Glomerular endothelial cell (primary cell): ENCODE results near the gene PDZD4. TPM values are rescaled to one million over a fixed set of nuclear protein-coding genes. Genes with fewer than 3 reads are reported as not detected.

Experiments used
- DNase-seq: peaks from one replicate; pipeline ENCODE4 v3.0.0-alpha.2; 2011; ENCODE audit warnings: low read depth, low spot score; ENCODE audit errors: extremely low read depth
- total RNA-seq: library from RNA; depleted of rRNA; stranded (reverse); fragments of >200 nt; gene quantifications from 2 replicates; pipeline ENCODE4 v1.2.3, GENCODE V29; 2015

The PDZD4 gene
- total RNA-seq, 1 donor from 2014 or later: 0.12 TPM

DNA sequence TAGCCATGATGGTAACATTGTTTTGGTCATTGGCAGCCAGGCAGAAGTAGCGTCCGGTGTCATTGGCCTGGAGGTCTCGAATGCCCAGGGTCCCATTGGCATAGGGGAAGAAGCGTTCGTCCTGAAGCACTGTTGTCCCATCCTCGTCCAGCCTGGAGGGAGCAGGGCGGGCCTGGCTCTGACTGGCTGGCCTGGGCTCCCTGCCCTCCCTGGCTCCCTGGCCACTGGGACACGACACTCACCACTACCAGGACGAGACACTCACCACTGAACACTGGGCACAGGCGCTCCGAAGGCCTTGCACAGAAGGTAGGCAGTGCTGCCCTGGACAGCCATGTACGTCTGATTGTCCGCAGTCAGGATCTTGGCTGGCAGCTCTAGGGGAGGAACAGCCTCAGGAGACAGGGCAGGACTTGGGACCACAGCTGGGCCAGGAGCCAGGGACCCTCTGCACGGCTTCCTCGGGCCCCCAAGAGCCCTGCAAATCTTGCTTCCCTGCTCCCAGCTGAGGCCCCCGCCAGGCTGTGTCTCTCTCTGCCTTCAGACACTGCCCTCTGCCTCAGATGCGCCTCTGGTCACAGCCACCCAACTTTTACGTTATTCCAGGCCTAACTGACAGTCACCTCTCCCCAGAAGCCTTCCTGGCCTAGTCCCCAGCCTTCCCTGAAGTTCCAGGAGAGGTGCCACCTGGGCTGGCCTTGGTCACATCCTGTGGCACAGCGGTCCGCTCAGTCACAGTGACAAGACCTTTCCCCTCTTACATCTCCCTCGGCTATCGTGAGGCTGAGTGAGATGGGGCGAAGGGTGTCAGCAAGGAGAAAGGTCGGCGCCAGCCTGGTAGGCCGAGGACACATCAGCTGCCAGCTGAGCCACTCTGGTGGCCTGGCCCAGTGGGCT lies 38.5 kb upstream of the PDZD4 start:
- no peak for DNase-seq

DNA sequence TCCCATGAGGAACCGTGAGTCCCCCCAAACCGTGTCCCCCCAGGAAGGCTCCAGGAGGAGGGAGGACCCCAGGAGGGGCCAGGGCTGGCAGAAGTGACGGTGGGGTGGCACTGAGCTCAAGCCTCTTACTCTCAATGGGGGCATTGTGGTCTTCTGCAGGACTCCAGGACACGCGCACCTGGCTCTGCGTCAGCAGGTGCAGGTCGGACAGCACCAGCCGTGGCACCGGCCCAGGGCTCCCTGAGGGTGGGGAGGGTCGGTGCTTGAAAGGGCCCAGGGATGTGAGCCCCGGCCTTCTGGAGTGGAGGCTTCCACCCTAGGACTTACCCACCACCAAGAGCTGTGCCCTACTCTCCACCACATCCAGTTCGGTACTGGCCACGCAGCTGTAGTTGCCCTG lies 37.3 kb upstream of the PDZD4 start:
- DNase-seq: no peak

DNA sequence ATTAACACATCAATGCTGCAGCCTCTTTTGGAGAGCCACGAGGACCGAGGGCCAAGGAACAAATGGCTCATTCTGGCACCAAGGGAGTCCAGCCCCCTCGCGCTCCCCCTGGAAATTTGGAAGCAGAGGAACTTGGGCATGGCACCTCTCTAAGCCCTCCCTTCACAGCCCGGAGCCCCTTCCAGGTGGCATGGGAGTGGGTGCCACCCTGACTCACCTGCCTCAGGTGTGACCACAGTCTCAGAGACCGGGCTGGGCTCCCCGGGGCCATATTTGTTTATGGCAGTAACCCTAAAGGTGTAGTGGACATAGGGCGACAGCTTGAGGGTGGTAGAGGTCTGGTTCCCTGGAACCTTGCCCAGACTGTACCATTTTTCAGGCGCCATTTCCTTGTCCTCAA lies 36.8 kb upstream of the PDZD4 start:
- DNase-seq: no peak

DNA sequence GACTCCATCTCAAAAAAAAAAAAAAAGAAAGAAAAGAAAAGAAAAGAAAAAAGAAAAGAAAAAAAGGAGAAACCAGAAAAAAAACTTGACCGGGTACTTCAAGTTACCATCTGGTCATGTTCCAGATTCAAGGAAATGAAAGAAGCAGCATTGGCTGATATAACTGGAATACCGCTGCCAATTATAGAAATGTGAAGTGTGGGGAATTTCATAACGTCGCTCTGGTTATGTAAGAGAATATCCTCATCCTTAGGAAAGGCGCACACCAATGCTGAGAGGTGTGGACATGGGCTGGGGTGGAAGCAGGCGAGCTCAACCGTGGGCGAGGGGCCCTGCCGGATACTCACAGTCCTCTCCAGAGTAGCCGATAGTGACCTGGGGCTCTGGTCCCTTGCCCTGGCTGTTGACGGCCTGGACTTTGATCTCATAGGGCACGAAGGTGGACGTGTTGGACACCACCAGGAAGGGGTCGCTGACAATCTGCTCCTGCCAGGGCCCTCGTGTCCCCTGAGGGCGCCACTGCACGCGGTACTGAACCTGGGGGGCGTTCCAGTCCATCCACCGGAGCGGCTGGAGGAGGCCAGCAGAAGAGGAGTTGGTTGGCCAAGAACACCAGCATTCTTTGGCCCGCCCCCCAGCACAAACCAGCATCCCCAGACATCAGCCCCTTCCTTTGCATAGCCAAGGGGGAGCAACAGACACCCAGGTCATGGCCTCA lies 36.1 kb upstream of the PDZD4 start:
- DNase-seq: no peak

DNA sequence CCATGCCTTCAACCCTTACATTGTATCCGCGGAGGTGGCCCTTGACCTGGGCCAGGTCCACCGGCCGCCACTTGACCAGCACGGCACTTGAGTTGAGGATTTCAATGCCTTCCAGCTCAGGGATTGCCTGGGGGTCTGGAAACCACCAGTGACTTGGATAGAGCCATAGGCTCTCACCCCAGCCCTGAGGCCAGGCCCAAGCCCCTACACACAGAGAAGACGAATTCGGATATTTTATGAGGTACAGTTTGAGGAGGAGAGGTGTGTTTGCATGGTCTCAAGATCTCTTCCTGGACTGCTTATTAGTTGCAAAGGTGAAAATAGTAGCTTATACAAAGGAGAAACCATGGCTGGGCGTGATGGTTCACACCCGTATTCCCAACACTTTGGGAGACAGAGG lies 35.3 kb upstream of the PDZD4 start:
- DNase-seq: no peak

DNA sequence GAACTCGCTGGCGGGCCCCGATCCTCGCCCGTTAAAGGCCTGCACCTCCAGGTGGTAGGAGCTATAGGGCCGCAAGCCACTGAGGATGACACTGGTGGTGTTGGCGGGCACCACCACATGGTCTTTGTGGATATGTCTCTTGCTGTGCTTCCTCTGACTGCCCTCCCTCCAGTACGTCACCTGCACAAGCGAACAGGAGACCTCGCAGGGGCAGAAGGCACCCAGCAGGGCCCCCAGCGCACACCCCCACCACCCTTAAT lies 34.9 kb upstream of the PDZD4 start:
- DNase-seq: no peak

DNA sequence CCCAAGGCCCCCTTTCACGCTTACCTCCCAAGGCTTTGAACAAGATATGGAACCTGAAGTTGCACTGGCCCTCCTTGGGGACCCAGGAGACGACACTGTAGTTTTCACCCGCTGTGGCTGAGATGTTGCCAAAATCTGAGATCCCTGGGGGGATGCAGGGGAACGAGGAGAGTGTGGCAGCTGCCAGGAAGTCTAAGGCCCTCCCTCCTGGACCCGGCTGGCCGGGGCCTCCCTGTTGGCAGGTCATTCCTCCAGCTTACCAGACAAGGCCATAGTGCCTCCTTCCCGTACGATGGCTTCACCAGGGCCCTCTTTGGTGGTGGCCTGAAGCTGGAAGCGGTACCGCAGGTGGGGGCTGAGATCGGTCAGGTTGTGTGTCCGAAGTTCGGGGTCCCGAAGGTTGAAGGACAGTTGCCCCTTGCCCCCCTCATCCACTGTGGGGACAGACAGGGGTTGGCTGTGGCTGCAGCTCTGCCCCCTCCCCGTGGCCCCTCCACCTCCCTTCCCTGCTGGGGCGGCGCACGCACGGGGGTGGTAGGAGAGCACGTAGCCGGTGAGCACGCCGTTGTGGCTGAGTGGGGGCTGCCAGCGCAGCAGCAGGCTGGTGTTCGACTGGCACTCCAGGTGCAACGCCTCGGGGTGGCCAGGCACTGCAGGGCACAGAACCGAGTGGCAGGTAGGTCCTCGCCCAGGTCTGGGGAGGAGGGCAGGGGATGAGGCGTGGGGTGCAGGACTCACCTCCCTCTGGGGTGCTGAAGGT lies 34.4 kb upstream of the PDZD4 start:
- no peak for DNase-seq

DNA sequence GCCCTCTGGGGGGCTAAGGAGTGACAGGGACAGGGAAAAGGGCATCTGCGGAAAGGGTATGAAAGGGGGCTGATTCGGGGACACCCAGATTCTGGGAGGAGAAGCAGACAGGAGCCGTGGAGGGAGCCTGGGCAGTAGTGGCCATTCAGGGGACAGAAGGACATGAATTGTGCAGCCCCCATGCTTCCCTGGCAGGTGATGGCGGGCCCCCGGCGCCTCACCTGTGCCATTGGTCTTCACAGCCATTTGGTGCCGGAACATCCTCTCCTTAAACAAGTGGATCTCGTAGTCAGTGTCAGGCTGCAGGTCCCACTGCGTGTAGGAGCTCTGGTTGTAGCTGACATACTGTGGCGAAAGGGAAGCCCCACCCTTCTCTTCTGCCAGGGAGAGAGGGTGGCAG lies 33.8 kb upstream of the PDZD4 start:
- DNase-seq: no peak

DNA sequence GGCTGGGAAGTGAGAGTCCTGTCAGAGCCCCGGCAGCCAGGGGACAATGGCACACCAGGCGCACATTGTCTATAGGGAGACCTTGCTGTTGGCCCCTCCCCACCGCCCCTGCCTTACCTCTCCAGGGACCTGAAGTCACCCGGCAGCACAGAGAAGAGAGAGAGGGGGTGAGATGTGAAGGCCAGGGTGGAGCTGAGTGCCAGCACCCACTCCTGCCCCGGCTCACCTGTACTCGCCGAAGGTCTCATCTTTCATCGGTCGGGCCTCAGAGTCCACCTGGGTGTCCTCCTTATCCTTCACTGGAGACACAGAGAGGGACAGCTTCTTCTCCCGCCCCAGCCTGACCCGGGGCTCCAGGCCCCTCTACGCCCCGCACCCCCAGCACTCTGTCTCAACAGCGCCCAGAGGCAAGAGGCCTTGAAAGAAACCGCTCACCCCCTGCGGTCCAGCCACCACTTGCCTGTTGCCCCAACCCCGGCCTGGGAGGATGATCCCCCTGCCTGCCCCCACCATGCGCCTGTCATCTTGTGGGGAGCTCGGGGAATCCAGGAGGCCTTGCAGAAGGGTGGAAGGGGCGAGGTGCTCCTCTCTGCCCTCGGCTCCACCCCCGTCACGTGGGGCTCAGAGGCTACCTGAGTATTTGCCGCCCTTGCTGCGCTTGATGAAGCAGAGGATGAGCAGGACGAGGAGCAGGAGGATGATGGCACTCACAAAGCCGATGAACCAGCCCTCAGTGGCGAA lies 33.1 kb upstream of the PDZD4 start:
- no peak for DNase-seq

DNA sequence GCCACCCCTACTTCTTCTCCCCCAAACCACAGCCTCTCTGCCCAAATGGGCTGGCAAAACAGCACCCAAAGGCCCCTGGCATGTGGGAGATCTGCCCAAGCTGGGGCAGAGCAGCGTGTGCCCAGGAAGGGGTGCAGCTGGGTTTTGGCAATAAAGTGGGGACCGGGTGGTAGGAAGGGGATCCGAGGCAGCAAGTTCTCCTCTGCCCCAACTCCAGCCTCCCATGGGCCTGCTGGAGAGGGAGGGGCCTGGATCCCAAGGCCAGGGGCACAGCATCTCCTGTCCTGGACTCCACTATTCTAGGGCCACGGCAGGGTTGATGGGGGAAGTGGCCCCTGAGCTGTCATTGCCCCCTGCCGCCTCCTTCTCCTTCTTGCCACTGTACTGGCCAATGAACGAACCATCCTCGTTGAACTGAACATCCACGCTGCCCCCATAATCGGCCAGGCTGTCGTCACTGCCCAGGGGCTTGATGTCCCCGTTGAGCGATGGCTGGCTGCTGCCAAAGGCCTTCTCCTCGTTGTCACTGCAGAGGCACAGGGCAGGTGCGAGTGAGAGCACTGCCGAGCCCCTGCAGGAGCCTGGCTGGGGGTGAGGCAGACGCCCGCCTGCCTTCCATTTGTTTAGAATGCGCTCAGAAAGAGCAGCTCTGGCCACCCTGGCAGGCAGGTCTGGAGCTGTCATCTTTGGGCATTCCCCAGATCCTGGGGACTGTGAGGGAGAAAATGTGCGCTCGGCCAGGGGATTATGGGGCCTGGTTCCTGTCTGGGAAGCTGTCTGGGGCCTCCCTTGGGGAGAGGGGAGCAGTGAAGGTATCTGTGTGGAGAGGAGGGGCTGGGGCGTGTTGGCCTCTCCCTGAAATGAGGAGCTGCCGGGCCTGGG lies 32.3 kb upstream of the PDZD4 start:
- no peak for DNase-seq

DNA sequence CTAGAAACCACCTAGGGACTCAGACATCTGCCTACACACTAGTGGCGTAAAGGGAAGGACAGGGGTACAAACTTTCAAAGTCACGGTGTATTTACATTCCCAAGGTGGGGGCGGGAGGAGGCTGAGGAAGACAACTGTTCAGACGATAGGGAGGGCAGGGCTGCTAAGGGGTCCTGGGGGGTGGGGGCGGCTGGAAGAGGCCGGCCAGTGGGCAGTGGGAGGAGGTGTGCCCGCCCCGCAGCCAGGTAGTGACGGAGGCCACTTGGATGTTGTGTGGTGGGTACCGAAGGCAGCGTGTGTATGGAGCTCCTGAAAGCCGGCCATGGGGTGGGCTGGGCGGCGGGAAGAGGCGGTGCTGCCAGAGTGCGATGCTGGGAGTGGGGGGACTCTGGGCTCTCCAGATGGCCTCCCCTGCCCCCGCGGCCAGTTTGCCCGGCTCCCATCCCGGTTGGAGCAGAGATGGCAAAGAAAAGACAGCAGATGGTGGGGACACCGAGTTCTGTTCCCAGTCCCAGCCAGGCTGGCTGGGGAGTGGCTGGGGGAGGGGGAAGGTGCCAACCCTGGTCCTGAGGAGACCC lies 31.5 kb upstream of the PDZD4 start:
- DNase-seq: no peak

DNA sequence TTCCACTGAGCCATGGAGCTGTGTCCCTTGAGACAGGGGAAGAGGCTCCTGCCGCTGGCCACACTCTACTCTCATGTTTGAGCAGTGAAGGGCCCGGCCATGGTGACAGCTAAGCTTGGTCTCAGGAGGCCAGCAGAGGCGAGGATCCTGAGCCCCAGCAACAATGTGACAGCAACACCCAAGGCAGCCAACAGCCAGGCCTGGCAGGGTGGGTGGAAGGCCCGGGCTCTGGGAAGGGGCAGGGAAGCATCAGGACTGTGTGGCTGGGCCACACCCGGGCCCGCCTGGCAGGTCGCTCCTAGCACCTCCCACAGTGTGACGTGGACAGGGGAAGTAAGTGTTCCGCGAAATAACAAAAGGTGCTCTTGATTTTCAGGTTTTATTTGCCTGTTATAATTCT lies 30.8 kb upstream of the PDZD4 start:
- DNase-seq: no peak

DNA sequence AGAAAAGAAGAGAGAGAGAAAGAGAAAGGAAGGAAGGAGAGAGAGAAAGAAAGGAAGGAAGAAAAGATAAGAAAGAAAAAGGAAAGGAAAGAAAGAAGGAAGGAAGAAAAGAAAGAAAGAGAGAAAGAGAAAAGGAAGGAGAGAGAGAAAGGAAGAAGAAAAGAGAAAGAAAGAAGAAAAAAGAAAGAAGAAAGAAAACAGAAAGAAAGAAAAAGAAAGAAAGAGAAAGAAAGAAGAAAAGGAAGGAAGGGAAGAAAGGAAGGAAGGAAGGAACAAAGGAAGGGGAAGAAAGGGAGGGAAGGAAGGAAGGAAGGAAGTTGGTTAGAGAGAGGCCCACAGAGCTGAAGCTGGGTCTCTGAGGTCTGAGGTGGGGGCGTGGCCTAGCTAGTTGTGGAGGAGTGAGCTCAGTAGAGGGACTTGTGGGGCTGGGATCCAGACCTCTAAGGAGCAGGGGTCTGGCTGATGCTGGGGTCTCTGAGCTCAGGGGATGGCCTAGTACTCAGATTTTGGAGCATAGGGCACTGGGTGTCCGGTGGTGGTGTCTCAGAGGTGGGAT lies 27.1 kb upstream of the PDZD4 start:
- no peak for DNase-seq

DNA sequence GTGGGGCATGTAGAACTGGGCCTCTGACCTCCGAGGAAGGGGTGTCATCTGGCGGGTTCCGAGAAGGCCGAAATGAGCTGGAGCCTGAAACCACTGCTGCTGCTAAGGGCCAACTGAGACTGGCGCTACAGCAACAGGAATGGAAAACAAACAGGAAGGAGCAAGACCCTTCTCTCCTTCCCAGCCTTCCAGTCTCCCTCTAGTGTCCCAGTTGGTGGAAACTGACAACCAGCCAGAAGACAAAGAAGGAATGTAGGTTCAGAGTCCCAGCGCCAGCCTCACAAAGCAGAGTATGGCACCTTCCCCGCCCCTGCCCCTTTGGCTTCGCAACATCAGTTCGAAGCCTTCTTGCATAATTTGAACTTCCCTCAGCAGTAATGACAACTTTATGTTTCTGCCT lies 24.4 kb upstream of the PDZD4 start:
- no peak for DNase-seq

DNA sequence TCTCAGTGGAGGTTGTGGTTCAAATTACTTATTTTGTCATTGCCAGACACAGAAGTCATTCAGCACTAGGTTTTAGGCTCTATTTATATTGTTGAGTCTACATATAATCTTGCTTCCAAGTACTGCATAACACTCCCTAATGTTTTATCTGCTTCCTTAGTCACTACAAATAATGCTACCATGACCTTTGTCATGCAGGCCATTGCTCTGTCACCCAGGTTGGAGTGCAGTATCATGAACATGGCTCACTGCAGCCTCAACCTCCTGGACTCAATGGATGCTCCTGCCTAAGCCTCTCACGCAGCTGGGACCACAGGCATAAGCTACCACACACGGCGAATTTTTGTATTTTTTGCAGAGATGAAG lies 23.5 kb upstream of the PDZD4 start:
- no peak for DNase-seq

DNA sequence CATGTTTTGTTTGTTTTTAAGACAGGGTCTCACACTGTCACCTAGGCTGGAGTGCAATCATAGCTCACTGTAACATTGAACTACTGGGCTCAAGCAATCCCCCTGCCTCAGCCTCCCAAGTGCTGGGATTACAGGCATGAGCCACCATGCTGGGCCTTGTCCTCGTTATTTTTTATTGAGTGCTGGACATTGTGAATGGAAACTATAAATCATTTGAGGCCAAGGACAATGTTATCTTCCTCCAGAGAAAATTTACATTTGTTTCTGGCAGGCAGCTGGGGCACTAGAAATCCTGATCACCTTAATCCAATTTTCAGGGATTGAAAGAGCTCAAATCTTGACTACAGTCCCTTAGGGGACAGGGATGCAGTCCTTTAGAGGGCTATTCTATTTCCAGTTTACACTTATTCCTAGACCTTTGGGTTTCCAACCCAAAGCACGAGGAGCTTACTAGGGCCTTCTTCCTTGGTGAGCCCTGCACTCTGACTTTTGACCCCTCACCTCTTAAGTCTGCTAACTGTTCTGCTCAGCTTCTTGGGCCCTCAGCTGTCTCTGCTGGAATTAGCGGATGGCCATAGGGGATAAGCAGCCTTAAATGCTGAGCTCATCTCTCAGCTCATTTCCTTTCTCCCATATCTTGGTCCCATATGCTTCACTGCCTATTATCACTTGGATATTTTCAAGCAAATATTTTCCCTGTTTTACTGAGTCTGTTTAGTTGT lies 23.0 kb upstream of the PDZD4 start:
- DNase-seq: no peak

DNA sequence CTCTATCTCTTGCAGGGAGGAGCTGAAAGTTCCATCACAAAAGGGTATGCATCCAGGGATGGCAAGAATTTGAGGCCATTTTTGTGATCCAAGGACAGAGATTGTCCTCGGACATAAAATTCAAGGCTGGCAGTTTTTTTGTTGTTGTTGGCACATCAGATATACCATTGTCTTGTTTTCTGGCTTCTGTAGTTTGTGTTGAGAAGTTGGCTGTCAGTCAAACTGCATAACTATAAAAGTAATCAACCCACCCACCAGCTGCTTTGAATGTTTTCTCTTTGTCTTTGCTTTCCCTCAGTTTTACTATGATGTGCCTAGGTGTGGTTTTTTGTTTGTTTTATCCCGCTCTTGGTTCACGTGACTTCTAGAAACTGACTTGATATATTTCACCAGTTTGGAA lies 21.6 kb upstream of the PDZD4 start:
- DNase-seq: no peak

DNA sequence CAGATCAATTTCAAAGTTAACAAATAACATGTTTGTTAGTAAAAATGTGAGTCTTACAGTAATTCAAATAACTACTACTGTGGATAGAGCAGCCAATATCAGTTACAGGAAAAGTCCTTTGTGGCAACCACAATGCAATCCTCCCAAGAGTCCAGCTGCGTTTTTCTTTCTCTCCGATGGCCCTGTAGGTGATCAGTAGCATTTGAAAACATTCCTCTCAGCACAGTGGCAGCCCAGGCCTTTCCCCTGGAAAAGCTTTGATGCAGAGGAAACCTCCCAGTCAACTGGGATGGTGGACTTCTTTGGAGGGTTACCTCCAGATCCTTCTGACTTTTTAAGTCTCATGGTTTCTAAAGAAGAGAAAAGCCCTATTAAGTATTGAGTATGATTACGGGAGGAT lies 18.0 kb upstream of the PDZD4 start:
- no peak for DNase-seq

DNA sequence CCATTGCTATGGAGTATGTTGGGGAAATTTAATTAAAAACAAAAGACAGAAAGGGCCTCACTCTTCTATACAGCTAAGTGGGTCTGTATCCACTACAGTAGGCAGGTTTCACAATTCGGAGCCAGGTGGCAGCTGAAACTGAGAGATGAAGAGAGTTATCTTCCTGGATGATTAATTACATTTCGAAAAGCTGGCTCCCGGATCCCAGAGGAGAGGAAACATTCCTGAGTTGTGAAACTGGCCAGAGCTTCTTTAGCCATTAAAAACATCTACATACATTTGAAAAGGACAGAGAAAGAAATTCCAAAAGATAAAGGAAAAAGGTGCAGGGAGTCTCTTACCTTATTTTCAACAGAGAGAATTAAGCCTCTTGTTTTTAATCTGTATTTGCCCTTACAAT lies 15.5 kb upstream of the PDZD4 start:
- DNase-seq: no peak
